ENCODE data around the gene PLCL2.

The PLCL2 gene

DNA sequence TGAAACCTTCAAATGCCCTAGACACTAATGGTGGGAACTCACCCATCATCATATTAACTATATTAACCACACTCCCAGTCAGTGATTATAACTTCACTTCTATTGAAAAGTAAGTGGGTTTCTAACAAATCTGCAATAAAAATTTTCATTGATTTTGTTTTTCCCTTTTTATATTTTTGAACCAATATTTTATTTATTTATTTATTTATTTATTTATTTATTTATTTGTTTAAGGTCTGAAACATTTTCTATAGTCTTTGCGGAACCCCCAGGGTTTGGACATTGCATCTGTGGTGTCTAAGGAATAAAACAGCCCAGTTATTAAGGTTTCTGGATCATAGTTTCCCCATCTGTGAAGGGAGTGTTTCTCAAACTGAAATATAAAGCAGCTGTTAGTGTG is 16.2 kb upstream of the PLCL2 start:
- DNase-seq, result no peak

DNA sequence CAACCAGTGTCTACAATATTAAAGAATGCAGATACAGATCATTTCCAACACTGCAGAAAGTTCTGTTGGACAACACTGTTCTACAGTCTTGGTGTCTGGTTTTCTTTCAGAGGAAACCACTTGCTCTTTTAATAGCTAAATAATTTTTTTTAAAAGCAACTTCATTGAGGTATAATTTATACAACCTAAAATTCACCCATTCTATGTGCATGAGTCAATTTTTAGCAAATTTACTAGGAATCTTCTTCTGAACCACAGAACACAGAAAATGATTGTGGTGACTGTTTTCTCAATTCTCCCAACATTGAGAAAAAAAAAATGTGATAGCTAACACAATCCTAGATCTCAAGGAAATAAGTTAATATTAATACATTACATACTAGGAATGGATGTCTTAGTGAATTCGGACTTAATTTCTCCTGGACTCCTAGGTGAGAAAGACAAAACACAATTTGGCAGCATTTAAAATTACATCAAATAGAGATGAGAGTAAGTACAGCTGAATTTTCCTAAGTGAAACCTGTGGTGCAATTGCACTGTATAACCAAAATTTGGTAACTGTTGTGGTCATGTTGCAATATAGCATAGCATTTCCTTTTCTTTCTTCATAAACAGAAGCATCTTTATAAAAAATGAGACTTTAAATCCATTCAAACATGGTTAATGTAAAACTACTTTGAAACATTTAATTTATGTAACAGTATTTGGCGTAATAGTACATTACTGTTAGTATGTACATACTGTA is 15.3 kb upstream of the PLCL2 start:
- DNase-seq, result no peak

- DNase-seq, result no peak
Measured at GRCh38 chr3:16871915-16872842, 12.6 kb upstream of the PLCL2 start.

DNA sequence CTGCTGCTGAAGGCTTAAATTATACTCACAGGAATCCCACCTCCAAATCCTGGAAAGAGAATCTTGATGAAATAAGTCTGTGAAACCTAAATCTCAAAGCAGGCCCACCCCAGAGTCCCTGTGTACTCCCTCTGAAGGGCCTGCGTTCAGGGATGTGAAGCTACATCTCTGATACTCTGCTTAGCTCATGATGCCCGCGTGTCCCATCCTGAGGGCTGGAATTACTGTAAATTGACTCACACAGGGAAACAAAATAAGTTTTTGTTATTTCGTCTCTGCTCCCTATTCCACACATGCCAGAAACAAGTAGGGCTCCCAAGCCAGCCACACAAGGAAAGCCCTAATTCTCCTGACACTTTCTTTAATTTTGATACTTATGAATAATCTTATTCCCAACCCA is 10.9 kb upstream of the PLCL2 start:
- DNase-seq, result no peak

DNA sequence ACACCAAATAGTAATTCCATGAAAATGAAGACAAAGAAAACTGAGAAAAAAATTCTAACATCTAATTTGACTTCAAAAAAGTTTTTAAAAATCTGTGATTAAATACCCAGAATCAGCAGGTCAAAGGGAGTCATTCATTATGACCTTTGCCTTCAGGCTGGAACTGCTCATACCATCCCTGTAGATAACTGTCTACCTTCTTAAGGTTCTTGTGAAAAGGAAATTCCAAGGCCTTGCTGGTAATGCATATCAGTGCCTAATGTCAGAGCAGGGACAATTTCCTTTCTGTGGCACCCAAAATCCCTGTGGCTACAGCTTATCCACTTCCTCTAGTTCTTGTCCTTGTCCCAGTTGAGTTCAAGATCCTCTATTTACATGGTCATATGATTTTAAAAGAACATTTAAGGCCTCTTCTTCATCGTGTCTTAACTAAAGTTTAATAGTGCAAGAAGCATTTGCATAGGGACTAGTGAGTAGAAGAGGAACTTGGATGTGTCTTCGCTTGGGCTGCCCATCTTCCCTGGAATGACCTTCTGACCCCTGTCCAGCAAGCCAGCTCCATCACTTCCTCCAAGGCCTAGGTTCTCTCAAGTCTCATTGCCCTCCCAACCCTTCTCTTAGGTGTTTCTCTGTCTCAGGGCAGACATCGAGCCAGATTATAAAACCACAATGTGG is 8.7 kb upstream of the PLCL2 start:
- no peak for DNase-seq

DNA sequence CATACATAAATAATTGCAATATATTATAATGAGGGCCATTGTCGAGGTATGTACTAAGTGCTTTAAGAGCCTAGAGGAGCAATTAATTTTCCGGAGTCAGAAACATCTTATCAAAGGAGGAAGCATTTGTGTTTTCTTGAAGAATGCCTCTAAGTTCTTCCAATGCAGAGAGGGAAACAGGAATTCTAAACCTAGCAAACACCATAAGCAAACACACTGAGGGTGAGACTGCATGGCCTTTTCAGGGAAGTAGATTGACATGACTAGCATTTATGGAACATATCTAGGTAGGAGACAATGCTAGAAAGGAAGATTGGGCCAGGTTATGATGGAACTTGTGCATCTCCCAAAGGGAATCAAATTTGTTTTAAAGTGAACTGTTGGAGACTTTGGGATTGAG is 7.2 kb upstream of the PLCL2 start:
- DNase-seq, result no peak

GRCh38 chr3:16877911-16878310 is 6.8 kb upstream of the PLCL2 start:
- DNase-seq, result no peak

DNA sequence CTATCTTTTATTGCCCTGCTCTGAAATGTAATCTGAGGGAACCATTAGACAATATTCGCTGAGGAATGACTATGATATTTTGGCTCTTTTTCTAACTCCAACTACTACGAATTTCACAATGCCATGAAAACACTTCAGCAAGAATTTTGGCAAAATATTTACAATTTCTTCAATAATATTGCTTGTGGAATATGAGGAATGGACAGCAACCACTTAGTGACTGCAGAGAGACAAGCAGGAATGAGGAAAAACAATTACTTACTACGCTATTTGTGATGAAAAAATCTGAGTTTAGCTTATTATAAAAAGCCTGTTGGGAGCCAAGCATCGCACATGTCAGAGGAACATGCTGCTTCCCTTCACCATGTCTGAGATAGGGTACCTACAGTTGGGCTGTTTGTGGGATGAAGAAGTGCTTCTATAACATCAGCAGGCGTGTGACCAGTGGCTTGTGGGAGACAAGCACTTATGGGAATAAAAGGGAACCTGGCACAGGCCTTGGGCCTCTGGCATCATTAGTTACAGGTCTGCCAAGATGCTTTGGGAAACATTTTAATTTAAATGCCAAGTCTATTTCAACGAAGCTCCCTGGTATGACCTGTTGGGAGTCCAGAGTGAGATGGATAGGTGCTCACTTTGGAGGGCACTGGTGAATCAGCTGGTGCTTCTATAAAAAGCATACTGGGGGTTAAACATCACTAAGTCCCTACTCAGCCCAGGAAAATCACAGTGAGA is 2.7 kb upstream of the PLCL2 start:
- no peak for DNase-seq

DNA sequence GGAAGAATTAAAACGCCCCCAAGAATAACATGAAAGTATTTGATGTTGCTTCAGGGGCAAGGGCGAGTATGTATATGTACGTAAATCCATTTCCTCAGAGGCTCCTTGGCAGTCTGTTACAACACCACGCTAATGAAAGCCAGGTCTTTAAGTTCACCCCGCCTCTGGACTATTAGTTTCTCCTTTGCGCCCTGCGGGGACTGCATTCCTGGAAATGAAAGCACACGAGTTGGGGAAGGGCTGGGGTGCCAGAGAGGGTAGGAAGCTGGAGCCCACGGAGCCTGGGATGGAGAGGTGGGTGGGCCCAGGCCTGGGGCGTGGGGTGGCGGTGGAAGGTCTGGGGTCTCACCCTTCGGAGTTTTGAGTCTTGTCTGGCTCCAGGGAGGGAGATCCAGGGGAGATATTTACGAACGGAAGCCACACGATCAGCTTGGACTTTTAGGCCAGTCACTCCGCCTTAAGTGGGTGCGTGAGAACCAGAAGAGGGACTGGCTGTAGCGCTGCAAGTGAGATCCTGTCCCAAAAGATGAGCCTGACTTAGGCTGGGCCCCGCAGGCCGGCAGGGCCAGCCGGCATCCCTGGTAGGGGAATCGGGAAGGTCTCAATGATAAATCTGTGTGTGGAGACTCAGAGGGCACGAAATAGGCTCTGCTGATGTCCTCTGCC is 1.6 kb upstream of the PLCL2 start:
- DNase-seq, result no peak

DNA sequence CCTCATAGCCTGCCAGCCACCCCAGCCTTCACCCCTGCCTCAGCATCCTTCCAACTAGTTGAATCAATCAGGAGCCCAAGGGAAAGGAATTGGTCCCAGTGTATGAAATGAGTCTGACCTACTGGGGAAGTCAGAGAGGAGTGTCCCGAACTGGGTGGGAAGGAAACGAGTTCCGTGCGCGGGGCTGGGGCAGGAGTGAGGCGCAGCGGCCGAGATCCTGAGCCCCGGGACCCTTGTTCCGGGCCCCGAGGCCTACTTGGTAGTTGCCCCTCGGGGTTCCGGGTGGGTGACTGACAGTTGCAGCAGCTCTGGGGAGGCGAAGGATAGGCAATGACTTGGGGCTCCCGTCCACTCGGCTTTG is 1.1 kb upstream of the PLCL2 start:
- DNase-seq, result no peak

- no peak for DNase-seq
Measured at GRCh38 chr3:16884084-16884747, 539 bp upstream of the PLCL2 start.

DNA sequence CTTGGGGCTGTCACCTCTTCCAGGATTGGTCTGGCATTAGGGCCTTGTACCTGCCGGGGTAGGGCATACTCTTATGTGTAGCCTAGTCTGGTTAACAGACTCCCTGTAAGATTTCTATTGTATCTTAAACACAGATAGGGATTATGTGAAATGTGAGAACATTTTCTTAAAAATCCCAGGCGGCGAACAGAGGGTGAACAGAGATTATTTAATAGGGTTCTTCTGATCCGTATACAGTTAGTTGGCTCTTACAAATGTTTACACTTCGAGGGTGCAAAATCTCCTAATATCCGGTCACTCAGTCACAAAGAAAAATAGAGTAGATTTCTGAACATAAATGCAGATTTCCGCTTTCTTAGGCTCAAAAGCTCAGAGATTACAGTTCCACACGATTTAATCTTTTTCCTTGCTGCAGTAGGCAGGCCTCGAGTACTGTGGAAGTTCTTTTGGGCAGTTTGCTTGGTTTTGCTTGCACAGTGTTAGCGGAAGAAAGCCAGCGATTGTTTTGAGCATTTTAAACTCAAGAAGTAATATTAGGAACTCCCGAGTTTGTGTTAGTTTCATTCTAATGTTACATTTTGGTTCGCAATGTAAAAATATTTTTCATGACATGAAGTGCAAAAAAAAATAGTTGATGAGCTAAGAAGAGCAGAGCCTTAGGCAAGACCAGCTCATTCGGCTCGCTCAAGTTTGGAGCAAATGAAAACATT is 993 bp downstream of the PLCL2 start:
- DNase-seq, result no peak

- DNase-seq, result no peak
Measured at GRCh38 chr3:16886303-16886683, 1.5 kb downstream of the PLCL2 start.

GRCh38 chr3:16887130-16887529 is 2.4 kb downstream of the PLCL2 start:
- no peak for DNase-seq

DNA sequence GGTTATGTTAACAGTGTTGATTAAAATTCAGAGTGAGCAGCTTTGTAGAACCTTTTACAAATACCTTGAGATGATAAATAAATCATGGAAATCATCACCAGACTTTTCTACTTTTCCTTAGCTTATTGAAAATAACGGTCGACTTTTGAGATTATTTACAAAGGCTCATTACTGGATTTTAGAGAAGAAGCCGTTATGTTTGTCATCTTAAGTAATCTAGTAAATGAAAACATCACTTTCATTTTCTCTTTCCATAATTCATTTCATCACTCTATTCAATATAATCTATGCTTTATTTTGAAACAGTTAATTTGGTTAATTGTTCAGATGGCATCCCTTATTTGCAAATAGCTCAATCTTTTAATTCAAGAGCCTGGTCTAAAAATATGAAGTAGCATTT is 3.6 kb downstream of the PLCL2 start:
- no peak for DNase-seq

- no peak for DNase-seq
Measured at GRCh38 chr3:16888785-16889607, 4.2 kb downstream of the PLCL2 start.

GRCh38 chr3:16890597-16891333 is 6.0 kb downstream of the PLCL2 start:
- DNase-seq, result no peak

- DNase-seq, result no peak
Measured at GRCh38 chr3:16893618-16894200, 9.0 kb downstream of the PLCL2 start.

GRCh38 chr3:16896094-16896627 is 11.4 kb downstream of the PLCL2 start:
- no peak for DNase-seq

Measured in NCI-H2081 treated with DMSO at 0.1 percent for 48 hours (cell line).